HG02840 (cell line): ENCODE data around the gene TBC1D1.
"Not testable (repeated sequence)": the region's sequence is repeated elsewhere in the genome, so short reads cannot be mapped to it uniquely, and the experiment has no call there.

Experiments used
- ATAC-seq: cut with Tn5 transposase; IDR thresholded peaks from one replicate; pipeline ENCODE4 v1.9.1; 2021; ENCODE audit warnings: mild to moderate bottlenecking, moderate library complexity, moderate number of reproducible peaks; ENCODE audit not compliant: unreplicated experiment, low FRiP score

Gene TBC1D1

GRCh38 chr4:37917388-37917787 lies 26.5 kb downstream of the TBC1D1 start:
- no peak for ATAC-seq

- no peak for ATAC-seq
Observed at GRCh38 chr4:37918653-37919052, 27.8 kb downstream of the TBC1D1 start.

GRCh38 chr4:37922328-37922727 lies 31.4 kb downstream of the TBC1D1 start:
- no peak for ATAC-seq

GRCh38 chr4:37923089-37923488 lies 32.2 kb downstream of the TBC1D1 start:
- not testable (repeated sequence) for ATAC-seq

- no peak for ATAC-seq
Observed at GRCh38 chr4:37924946-37925345, 34.1 kb downstream of the TBC1D1 start.

GRCh38 chr4:37927434-37927833 lies 36.5 kb downstream of the TBC1D1 start:
- no peak for ATAC-seq

- no peak for ATAC-seq
Observed at GRCh38 chr4:37928426-37929416, 37.8 kb downstream of the TBC1D1 start.

- no peak for ATAC-seq
Observed at GRCh38 chr4:37934096-37934495, 43.2 kb downstream of the TBC1D1 start.

- no peak for ATAC-seq
Observed at GRCh38 chr4:37934609-37935008, 43.7 kb downstream of the TBC1D1 start.

- ATAC-seq, result no peak
Observed at GRCh38 chr4:37935026-37935425, 44.1 kb downstream of the TBC1D1 start.

GRCh38 chr4:37936889-37937498 lies 46.1 kb downstream of the TBC1D1 start:
- no peak for ATAC-seq

- no peak for ATAC-seq
Observed at GRCh38 chr4:37938208-37938607, 47.3 kb downstream of the TBC1D1 start.

GRCh38 chr4:37946503-37947179 lies 55.8 kb downstream of the TBC1D1 start:
- no peak for ATAC-seq

GRCh38 chr4:37948542-37948941 lies 57.7 kb downstream of the TBC1D1 start:
- ATAC-seq, result no peak

- no peak for ATAC-seq
Observed at GRCh38 chr4:37949636-37950426, 58.9 kb downstream of the TBC1D1 start.

GRCh38 chr4:37951461-37952352 lies 60.8 kb downstream of the TBC1D1 start:
- ATAC-seq, result no peak

GRCh38 chr4:37953156-37953555 lies 62.3 kb downstream of the TBC1D1 start:
- no peak for ATAC-seq

- ATAC-seq, result no peak
Observed at GRCh38 chr4:37953620-37954293, 62.9 kb downstream of the TBC1D1 start.

- ATAC-seq, result no peak
Observed at GRCh38 chr4:37956941-37957340, 66.1 kb downstream of the TBC1D1 start.
